PC-3 (cell line): ENCODE data around the gene NFYC. TPM values are rescaled to one million over a fixed set of nuclear protein-coding genes. Genes with fewer than 3 reads are reported as not detected.
A peak's percentile ranks its signal among the peaks of the same experiment; 100 is the strongest.

Source experiments
- ATAC-seq: fragments of 200-7000 bp; cut with Tn5 transposase; 2 replicates; pipeline ENCODE4 v1.9.1; 2020; ENCODE audit warnings: mild to moderate bottlenecking, moderate library complexity
- BruUV-seq: library from RNA; stranded (reverse); fragments of 400-500 nt; replicated peaks from 2 replicates; lab custom pipeline; 2021; lab: Mats Ljungman, UMichigan
- CTCF ChIA-PET: fragments of 300-600 bp; sonication (Branson Sonifier 250); formaldehyde crosslinking; loops from one replicate; lab custom pipeline; 2022; ENCODE audit warnings: antibody characterized with exemption; lab: Charles Lee
- POLR2A ChIA-PET: fragments of 300-600 bp; sonication (Branson Sonifier 250); formaldehyde crosslinking; loops from one replicate; lab custom pipeline; 2022; ENCODE audit warnings: antibody characterized with exemption; ENCODE audit not compliant: unreplicated experiment; lab: Charles Lee
- DNase-seq: peaks from one replicate; pipeline ENCODE4 v3.0.0-alpha.2; 2015
- H2AFZ ChIP-seq: fragments of 300-600 bp; sonication (generic); 2 replicates; pipeline ENCODE4 v1.6.0; 2016; ENCODE audit warnings: antibody characterized with exemption, low read length
- H3F3A ChIP-seq: fragments of 300-600 bp; sonication (generic); one replicate; pipeline ENCODE4 v1.6.0; 2017; ENCODE audit warnings: antibody characterized with exemption, low read length, control low read depth, mild to moderate bottlenecking; ENCODE audit not compliant: unreplicated experiment
- H3K27ac ChIP-seq: fragments of 300-600 bp; sonication (generic); 2 replicates; pipeline ENCODE4 v1.5.1; 2016; ENCODE audit warnings: mild to moderate bottlenecking, low read length
- H3K27me3 ChIP-seq: fragments of 300-600 bp; sonication (generic); 2 replicates; pipeline ENCODE4 v1.6.1; 2016; ENCODE audit warnings: low read length, mixed read lengths
- H3K36me3 ChIP-seq: fragments of 300-600 bp; sonication (generic); 2 replicates; pipeline ENCODE4 v1.6.1; 2016; ENCODE audit warnings: low read depth, mixed run types, low read length, mixed read lengths
- H3K4me1 ChIP-seq: fragments of 300-600 bp; sonication (generic); 2 replicates; pipeline ENCODE4 v1.5.1; 2016; ENCODE audit warnings: low read length; ENCODE audit not compliant: insufficient read depth
- H3K4me2 ChIP-seq: fragments of 300-600 bp; sonication (generic); 2 replicates; pipeline ENCODE4 v1.6.0; 2016; ENCODE audit warnings: low read length
- H3K4me3 ChIP-seq: fragments of 300-600 bp; sonication (generic); 2 replicates; pipeline ENCODE4 v1.5.1; 2016; ENCODE audit warnings: mild to moderate bottlenecking, low read length, mixed read lengths
- H3K79me2 ChIP-seq: fragments of 300-600 bp; sonication (generic); 2 replicates; pipeline ENCODE4 v1.6.1; 2017; ENCODE audit warnings: low read length, mixed read lengths
- H3K9ac ChIP-seq: fragments of 300-600 bp; sonication (generic); 2 replicates; pipeline ENCODE4 v1.6.0; 2016; ENCODE audit warnings: mild to moderate bottlenecking, low read length
- H3K9me2 ChIP-seq: fragments of 300-600 bp; sonication (generic); replicated peaks from 2 replicates; pipeline ENCODE4 v1.6.1; 2016; ENCODE audit warnings: mixed run types, low read length, mixed read lengths
- H3K9me3 ChIP-seq: fragments of 300-600 bp; sonication (generic); 2 replicates; pipeline ENCODE4 v1.6.1; 2016; ENCODE audit warnings: low read length, mixed read lengths
- H4K20me1 ChIP-seq: fragments of 300-600 bp; sonication (generic); 2 replicates; pipeline ENCODE4 v1.6.1; 2016; ENCODE audit warnings: low read length, mixed read lengths
- EZH2 ChIP-seq: fragments of 300-600 bp; sonication (generic); IDR thresholded peaks from one replicate; pipeline ENCODE4 v1.6.1; 2017; ENCODE audit warnings: antibody characterized with exemption, mild to moderate bottlenecking, low read length; ENCODE audit not compliant: unreplicated experiment
- EZH2phosphoT487 ChIP-seq: fragments of 300-600 bp; sonication (generic); IDR thresholded peaks from 2 replicates; pipeline ENCODE4 v1.6.1; 2018; ENCODE audit warnings: mild to moderate bottlenecking, antibody characterized with exemption, low read length, borderline replicate concordance
- intact Hi-C: fragments of 100-400 bp; cut with micrococcal nuclease; formaldehyde crosslinking; loops from 2 replicates; pipeline ENCODE4 v1.9.0; 2023
- total RNA-seq: library from RNA; depleted of rRNA; stranded (reverse); fragments of >200 nt; gene quantifications from 2 replicates; pipeline ENCODE4 v1.2.3, GENCODE V29; 2014
- TF ChIP-seq, protein P1 (sequence below): fragments of 300-600 bp; sonication (generic); conservative IDR thresholded peaks from 2 replicates; pipeline ENCODE4 v1.5.1; 2017; ENCODE audit warnings: antibody characterized with exemption, low read depth, mild to moderate bottlenecking, low read length

NFYC gene
- total RNA-seq, 1 experiment from 2014 or later: 52.6 TPM

DNA sequence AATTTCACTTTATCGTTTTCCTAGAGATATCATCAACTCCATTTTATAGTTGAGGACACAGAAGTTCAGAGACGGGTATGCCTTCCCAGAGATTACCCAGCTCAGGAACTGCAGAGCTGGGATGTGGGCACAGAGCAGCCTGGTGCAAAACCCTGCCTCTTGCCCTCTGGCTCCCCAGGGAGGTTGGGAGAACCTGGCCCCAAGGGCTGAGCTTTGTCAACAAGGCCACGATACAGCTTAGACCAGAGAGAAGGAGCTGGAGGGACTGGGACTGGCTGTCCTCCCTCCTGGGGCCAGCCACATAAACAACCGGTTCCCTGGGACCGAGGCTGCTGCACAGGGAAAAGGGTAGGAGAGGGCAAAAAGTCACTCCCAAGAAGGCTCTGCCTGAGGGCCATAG is 29.8 kb upstream of the NFYC start:
- Histone ChIP-seq H4K20me1 (no peaks in the 10 kb centered on the region), H3K9ac (no peak overlapping the region), H3K4me2 (no peak overlapping the region), H3K36me3 (no peaks in the 10 kb centered on the region), H3K9me2 (no peaks in the 10 kb centered on the region), H2AFZ (no peak overlapping the region), H3K4me1 (peaks cover 5% of the 10 kb centered on the region), H3K9me3 (no peaks in the 10 kb centered on the region), H3K27ac (no peak overlapping the region), H3K27me3 (no peaks in the 10 kb centered on the region), H3K4me3 (no peak overlapping the region), H3F3A (no peaks in the 10 kb centered on the region), H3K79me2 (no peaks in the 10 kb centered on the region)
- TF ChIP-seq, protein P1, sequence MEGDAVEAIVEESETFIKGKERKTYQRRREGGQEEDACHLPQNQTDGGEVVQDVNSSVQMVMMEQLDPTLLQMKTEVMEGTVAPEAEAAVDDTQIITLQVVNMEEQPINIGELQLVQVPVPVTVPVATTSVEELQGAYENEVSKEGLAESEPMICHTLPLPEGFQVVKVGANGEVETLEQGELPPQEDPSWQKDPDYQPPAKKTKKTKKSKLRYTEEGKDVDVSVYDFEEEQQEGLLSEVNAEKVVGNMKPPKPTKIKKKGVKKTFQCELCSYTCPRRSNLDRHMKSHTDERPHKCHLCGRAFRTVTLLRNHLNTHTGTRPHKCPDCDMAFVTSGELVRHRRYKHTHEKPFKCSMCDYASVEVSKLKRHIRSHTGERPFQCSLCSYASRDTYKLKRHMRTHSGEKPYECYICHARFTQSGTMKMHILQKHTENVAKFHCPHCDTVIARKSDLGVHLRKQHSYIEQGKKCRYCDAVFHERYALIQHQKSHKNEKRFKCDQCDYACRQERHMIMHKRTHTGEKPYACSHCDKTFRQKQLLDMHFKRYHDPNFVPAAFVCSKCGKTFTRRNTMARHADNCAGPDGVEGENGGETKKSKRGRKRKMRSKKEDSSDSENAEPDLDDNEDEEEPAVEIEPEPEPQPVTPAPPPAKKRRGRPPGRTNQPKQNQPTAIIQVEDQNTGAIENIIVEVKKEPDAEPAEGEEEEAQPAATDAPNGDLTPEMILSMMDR: no peak
- no peak for TF ChIP-seq EZH2phosphoT487
- no peak for TF ChIP-seq EZH2
- DNase-seq (no peak), ATAC-seq (no peak)
- ChIA-PET POLR2A (no interaction called here), CTCF (no interaction called here)
- intact Hi-C loops: no loop called here
- no TSS peak for BruUV-seq

DNA sequence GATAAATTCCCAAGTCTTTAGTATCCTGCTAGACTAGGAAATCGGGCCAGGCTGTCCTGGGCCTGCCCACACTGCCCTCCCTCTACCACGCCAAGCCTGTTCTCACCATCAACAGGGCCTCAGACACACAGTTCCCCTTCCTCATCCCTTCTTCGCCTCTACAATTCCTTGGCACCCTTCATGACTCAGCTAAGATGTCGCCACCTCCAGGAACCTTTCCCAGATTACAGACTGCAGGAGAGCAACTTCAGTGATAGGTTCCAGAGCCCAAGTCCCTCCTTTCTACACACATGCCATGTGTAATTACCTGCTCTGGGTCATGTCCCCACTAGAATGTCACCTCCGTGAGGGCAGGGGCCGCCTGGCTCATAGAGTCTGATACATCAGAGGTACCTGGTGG is 29.4 kb upstream of the NFYC start:
- H3K9me3 ChIP-seq: no peaks in the 10 kb centered on the region
- H4K20me1 ChIP-seq: no peaks in the 10 kb centered on the region
- no peak overlapping the region for H3K4me2 ChIP-seq
- H3K4me1 ChIP-seq: peaks cover 5% of the 10 kb centered on the region
- no peak overlapping the region for H2AFZ ChIP-seq
- ATAC-seq (no peak), DNase-seq (no peak)
- no peaks in the 10 kb centered on the region for H3K79me2 ChIP-seq
- intact Hi-C loops: no loop called here
- no peak for TF ChIP-seq EZH2phosphoT487
- TF ChIP-seq EZH2: no peak
- TF ChIP-seq, protein P1: no peak
- POLR2A ChIA-PET: no interaction called here
- H3K4me3 ChIP-seq: no peak overlapping the region
- no peaks in the 10 kb centered on the region for H3K36me3 ChIP-seq
- H3F3A ChIP-seq: no peaks in the 10 kb centered on the region
- no peaks in the 10 kb centered on the region for H3K9me2 ChIP-seq
- CTCF ChIA-PET: no interaction called here
- BruUV-seq: no TSS peak
- H3K27me3 ChIP-seq: no peaks in the 10 kb centered on the region
- H3K27ac ChIP-seq: no peak overlapping the region
- H3K9ac ChIP-seq: no peak overlapping the region

DNA sequence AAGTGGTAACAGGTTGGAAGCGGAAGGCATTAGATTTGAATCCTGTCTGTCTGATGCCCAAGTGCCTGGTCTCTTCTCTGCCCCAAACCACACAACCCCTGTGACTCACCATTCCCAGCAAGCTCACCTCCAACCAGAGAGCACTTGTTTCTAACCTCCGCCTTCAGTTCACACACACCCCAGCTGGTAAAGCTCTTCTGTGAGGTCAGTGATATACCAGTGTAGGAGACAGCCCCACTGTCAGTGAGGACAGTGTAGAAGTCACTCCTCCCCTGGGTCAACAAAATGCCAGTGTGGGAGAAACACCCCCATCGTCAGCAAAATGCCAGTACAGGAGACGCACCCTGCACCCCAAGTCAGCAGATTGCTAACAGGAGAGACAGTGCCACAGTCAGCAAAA is 28.6 kb upstream of the NFYC start:
- H3K27me3 ChIP-seq: no peaks in the 10 kb centered on the region
- ATAC-seq: 0 out of 2 replicates have a peak, but pooled peaks have one; percentile 13
- H3K9ac ChIP-seq: no peak overlapping the region
- no peaks in the 10 kb centered on the region for H3K9me2 ChIP-seq
- H2AFZ ChIP-seq: no peak overlapping the region
- no peaks in the 10 kb centered on the region for H4K20me1 ChIP-seq
- H3F3A ChIP-seq: no peaks in the 10 kb centered on the region
- peaks cover 5% of the 10 kb centered on the region for H3K4me1 ChIP-seq
- H3K27ac ChIP-seq: no peak overlapping the region
- TF ChIP-seq EZH2phosphoT487: no peak
- TF ChIP-seq, protein P1: no peak
- TF ChIP-seq EZH2: no peak
- H3K4me2 ChIP-seq: no peak overlapping the region
- no TSS peak for BruUV-seq
- H3K36me3 ChIP-seq: no peaks in the 10 kb centered on the region
- no peaks in the 10 kb centered on the region for H3K9me3 ChIP-seq
- POLR2A ChIA-PET: no interaction called here
- no peaks in the 10 kb centered on the region for H3K79me2 ChIP-seq
- peak; percentile 37 for DNase-seq
- CTCF ChIA-PET: no interaction called here
- H3K4me3 ChIP-seq: no peak overlapping the region
- intact Hi-C loops: no loop called here
